ENCODE results near the gene ASPHD2. TPM values are rescaled to one million over a fixed set of nuclear protein-coding genes. Genes with fewer than 3 reads are reported as not detected.

The ASPHD2 gene
- total RNA-seq, 1 experiment from 2014 or later, result 2.8 TPM

DNA sequence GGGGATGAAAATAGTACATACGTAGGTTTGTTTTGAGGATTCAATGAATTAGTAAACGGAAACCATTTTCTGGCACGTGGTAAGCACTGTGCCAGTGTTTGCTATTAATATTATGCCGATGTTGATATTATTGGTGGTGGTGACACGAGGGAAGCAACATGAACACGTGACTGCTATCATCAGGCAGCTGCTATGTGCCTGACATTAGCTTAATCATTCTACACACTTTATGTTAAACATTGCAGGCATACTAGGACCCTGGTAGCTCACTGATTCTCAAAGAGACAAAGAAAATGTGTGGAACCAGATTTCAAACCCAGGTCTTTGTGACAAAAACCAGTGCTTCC is 55.3 kb downstream of the ASPHD2 start:
- in situ Hi-C loops (cut with HindIII; ENCODE audit: low sequenced_read_pairs), result no loop called here
- DNase-seq (ENCODE audit: low spot score), result no peak

DNA sequence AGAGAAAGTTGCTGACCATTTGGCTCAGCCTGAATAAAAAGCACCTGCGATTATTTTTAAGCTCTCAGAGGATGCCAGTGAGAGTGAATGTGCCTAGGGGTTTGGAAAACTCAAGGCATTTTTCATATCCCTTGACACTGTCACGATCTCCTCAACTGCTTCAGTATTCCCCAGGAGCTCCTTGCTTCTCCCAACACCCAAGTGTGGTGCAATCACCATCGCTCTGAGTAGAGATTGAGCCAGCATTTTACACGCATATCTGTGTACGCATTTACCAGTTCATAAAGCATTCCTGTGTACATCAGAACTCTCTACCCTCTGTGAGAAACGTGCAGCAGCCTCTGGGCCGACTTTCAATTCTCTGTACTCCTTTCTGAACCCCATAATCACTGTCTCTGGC is 56.0 kb downstream of the ASPHD2 start:
- in situ Hi-C loops (cut with HindIII; ENCODE audit: low sequenced_read_pairs), result no loop called here
- no peak for DNase-seq (ENCODE audit: low spot score)

DNA sequence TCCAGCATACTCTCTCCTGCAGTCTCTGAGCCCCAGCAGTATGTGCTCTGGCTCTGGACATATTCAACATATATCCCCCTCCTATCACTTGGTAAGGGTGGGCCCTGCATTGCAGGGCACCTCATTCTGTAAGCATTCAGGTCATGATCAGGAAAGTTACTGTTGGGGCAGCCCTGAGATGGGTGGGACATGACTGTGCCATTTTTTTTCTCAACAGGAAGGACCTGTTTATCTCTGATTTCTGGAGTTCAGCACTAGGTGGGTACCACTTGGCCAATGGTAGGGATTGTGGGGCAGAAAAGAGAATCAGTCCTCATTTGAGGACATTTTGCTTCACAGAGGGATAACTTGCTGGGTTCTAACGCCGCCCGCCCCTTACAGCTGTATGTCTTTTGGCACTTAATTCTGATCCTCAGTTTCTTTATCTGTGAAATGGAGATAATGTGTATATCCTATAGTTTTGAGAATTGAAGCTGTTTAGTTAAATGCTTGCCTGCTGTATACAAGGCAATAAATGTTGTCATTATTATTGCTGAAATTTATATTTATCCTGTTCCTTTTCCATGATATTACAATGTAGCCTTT is 56.8 kb downstream of the ASPHD2 start:
- DNase-seq (ENCODE audit: low spot score), result no peak
- in situ Hi-C loops (cut with HindIII; ENCODE audit: low sequenced_read_pairs), result no loop called here

DNA sequence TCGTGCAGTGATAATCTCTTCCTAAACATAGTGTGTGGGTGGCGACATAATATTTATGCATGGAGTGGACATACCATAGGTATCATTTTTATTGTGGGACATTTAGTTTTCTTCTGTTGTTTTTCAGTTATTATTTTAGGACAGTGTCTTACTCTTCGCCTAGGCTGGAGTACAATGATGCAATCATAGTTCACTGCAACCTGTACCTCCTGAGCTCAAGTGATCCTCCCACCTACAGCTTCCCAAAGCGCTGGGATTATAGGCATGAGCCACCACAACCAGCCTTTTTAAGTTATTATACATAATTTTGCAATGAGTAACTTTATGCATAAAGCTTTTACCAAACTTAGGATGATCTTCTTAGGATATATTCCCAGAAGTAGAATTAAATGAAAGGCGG is 57.3 kb downstream of the ASPHD2 start:
- in situ Hi-C loops (cut with HindIII; ENCODE audit: low sequenced_read_pairs), result no loop called here

DNA sequence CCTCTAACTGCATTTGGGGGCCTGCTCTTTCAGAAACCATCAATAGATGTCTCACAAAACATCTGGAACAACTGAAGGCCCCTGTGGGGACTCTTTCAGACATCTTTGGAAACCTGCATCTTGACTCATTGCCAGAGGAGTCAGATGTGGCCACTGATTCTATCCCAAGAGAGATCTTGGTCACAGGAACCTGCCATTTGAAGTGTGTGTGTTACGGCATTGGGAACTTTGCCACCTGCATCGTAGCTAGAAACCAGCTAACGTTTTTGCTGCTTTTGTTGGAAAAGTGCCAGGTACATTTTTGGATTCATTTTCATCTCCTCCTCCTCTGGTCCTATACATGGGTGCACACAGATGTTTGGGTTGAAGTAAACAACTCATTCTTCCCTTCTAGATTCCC is 58.9 kb downstream of the ASPHD2 start:
- in situ Hi-C loops (cut with HindIII; ENCODE audit: low sequenced_read_pairs), result no loop called here
- DNase-seq (ENCODE audit: low spot score), result no peak

More for the DNA sequence above, 57.3 kb downstream of the ASPHD2 start:
- no peak for DNase-seq (ENCODE audit: low spot score)

DNA sequence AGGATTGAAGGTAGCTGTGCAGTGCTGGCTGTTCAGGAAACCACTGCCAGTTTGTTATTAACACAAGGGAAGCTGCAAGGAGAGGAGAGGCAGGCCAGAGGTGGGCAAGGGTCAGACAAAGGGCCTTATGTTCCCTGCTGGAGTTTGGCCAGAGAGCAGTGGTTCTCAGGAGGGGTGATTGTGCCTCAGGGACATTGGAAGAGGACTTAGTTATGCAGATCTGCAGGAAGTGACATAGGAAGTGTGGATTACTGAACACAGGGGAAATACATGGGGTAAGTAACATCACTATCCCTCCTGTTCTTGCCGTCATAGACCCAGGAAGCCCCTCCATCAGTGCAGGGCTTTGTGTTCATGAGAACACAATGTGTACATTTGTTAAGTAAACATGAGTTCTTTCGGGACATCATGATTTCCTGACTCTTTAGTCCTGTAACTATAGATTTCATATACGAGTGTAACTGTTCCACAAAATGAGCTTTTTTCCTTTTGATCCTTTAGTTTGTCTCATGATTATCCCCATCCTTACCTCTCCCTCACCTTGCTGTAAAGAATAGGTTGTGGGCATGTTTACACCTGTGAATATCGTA is 60.5 kb downstream of the ASPHD2 start:
- in situ Hi-C loops (cut with HindIII; ENCODE audit: low sequenced_read_pairs), result no loop called here
- DNase-seq (ENCODE audit: low spot score), result no peak

GRCh38 chr22:26492220-26492619 is 63.2 kb downstream of the ASPHD2 start:
- no peak for DNase-seq (ENCODE audit: low spot score)
- in situ Hi-C loops (cut with HindIII; ENCODE audit: low sequenced_read_pairs), result no loop called here

DNA sequence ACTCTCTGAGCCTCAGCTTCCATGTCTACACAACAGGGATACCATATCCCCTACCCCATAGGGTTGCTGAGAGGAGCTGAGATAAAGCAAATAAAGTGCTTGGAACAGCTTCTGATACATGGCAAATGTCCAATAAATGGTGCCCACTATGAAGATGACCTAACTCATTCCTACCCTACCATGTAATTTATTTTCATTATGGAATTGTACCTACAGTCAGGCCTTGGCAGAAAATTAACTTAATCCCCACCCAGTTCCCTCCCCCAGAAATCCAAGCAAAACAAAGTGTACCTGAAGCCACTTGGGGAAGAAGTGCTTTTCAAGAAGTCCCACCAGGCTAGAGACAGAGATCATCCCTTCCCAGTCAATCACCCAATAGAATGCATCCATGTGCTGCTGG is 65.4 kb downstream of the ASPHD2 start:
- in situ Hi-C loops (cut with HindIII; ENCODE audit: low sequenced_read_pairs), result no loop called here

More for the DNA sequence above, 65.4 kb downstream of the ASPHD2 start:
- DNase-seq (ENCODE audit: low spot score), result no peak

Other genes starting within 250 kb of the ASPHD2 start
- gene HPS4, start 54.5 kb downstream of the ASPHD2 start, total RNA-seq (2014; rRNA removed; shearing (Covaris generic)), result 23.6 and 32.7 TPM in 2 replicates
- gene SRRD, start 54.6 kb downstream of the ASPHD2 start, total RNA-seq (2014; rRNA removed; shearing (Covaris generic)), result 32.4 and 47.1 TPM in 2 replicates
- 39.1 and 60.0 TPM in 2 replicates for gene TFIP11, start 83.2 kb downstream of the ASPHD2 start, total RNA-seq (2014; rRNA removed; shearing (Covaris generic))
- 24.1 and 55.9 TPM in 2 replicates for gene TPST2, start 160.9 kb downstream of the ASPHD2 start, total RNA-seq (2014; rRNA removed; shearing (Covaris generic))
- gene CRYBB1, start 188.8 kb downstream of the ASPHD2 start, total RNA-seq (2014; rRNA removed; shearing (Covaris generic)), result not detected in 2 replicates
- not detected in 2 replicates for gene CRYBA4, start 192.7 kb downstream of the ASPHD2 start, total RNA-seq (2014; rRNA removed; shearing (Covaris generic))
- gene MIAT, start 228.3 kb downstream of the ASPHD2 start, total RNA-seq (2014; rRNA removed; shearing (Covaris generic)), result 0.14 TPM in 1 of 2 replicates, not detected in the other

Measured in G401 (cell line).